ENCODE results near the gene OTX1. TPM values are rescaled to one million over a fixed set of nuclear protein-coding genes. Genes with fewer than 3 reads are reported as not detected.

The OTX1 gene
- total RNA-seq, 1 experiment from 2014 or later, result 13.1 TPM

DNA sequence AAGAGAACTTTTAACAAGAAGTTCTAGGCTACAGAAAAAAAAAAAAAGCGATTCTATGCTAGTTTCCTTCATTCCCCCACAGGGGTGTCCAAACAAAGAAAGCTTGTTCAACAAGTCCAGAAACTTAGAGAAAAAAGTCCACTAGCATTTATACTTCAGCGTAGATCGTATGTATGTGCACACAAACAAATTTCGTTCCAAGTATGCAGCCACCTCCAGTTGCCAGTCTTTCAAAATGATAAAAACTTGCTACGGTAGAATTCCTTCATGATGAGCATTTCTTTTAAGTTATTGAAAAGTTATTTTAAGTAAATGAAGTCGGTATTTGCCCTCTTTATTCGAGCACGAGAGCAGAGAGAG is 3.7 kb upstream of the OTX1 start:
- no peak overlapping the region for H3K4me3 ChIP-seq (replicated peaks in 1 of 2; ENCODE audit: low read depth in 1 of 2, low read length in 2 of 2)
- no peak overlapping the region for H2AFZ ChIP-seq (ENCODE audit: low read depth, low read length, poor library complexity, severe bottlenecking)
- BruUV-seq (replicated peaks), result no TSS peak

More for the DNA sequence above, 3.7 kb upstream of the OTX1 start:
- DNase-seq (ENCODE audit: low read depth, low spot score), result no peak
- no peak overlapping the region for H3K9ac ChIP-seq (ENCODE audit: low read length)
- peaks cover 13% of the 10 kb centered on the region; the same call in 1 of the 2 replicates for H3K79me2 ChIP-seq (ENCODE audit: insufficient read depth, low read length)
- ChIA-PET POLR2A (no interaction called here), RAD21 (ENCODE audit: low non-redundant PET in 1 of 2, low total read pairs in 2 of 2, uncharacterized antibody in 2 of 2, unreplicated experiment in 2 of 2) (no interaction called here), CTCF (no interaction called here)
- peaks cover 4 to 16% of the 10 kb centered on the region in 2 experiments; a peak in 2 of 4 replicates for H3K4me1 ChIP-seq (ENCODE audit: control insufficient read depth in 1 of 2, insufficient read depth in 2 of 2, low read length in 2 of 2)
- H3K9me2 ChIP-seq (ENCODE audit: insufficient read depth), result no peaks in the 10 kb centered on the region
- H3K36me3 ChIP-seq (ENCODE audit: control insufficient read depth in 1 of 2, insufficient read depth in 2 of 2, low read length in 2 of 2), result peaks cover 0 to 3% of the 10 kb centered on the region in 2 experiments; a peak in 1 of 4 replicates
- intact Hi-C loops (cut with micrococcal nuclease), result no loop called here
- H3K9me3 ChIP-seq (ENCODE audit: control insufficient read depth in 1 of 2, insufficient read depth in 1 of 2, low read depth in 1 of 2, low read length in 2 of 2), result no peaks in the 10 kb centered on the region
- H4K20me1 ChIP-seq (ENCODE audit: insufficient read depth), result no peaks in the 10 kb centered on the region
- TF ChIP-seq, protein P1, sequence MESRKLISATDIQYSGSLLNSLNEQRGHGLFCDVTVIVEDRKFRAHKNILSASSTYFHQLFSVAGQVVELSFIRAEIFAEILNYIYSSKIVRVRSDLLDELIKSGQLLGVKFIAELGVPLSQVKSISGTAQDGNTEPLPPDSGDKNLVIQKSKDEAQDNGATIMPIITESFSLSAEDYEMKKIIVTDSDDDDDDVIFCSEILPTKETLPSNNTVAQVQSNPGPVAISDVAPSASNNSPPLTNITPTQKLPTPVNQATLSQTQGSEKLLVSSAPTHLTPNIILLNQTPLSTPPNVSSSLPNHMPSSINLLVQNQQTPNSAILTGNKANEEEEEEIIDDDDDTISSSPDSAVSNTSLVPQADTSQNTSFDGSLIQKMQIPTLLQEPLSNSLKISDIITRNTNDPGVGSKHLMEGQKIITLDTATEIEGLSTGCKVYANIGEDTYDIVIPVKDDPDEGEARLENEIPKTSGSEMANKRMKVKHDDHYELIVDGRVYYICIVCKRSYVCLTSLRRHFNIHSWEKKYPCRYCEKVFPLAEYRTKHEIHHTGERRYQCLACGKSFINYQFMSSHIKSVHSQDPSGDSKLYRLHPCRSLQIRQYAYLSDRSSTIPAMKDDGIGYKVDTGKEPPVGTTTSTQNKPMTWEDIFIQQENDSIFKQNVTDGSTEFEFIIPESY (IDR thresholded peaks at IDR 0.05; ENCODE audit: extremely low read depth, insufficient replicate concordance, low read length), result no peak
- TF ChIP-seq, protein P2, sequence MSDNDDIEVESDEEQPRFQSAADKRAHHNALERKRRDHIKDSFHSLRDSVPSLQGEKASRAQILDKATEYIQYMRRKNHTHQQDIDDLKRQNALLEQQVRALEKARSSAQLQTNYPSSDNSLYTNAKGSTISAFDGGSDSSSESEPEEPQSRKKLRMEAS (IDR thresholded peaks at IDR 0.05), result no peak
- no peak for TF ChIP-seq CEBPB (IDR thresholded peaks at IDR 0.05; ENCODE audit: low read depth)
- TF ChIP-seq, protein P3, sequence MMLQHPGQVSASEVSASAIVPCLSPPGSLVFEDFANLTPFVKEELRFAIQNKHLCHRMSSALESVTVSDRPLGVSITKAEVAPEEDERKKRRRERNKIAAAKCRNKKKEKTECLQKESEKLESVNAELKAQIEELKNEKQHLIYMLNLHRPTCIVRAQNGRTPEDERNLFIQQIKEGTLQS (IDR thresholded peaks at IDR 0.05), result no peak
- no peak for TF ChIP-seq ZNF274 (IDR thresholded peaks at IDR 0.05; ENCODE audit: low read depth, low read length)
- TF ChIP-seq FOSL1 (IDR thresholded peaks at IDR 0.05; ENCODE audit: low read depth), result no peak
- TF ChIP-seq EGR1 (IDR thresholded peaks at IDR 0.05; ENCODE audit: low read depth), result no peak
- no peak for TF ChIP-seq YY1 (IDR thresholded peaks at IDR 0.05; ENCODE audit: extremely low read depth, insufficient replicate concordance, low read depth, low read length)
- no peak for TF ChIP-seq RAD21 (IDR thresholded peaks at IDR 0.05; ENCODE audit: low read depth)
- TF ChIP-seq EZH2phosphoT487 (IDR thresholded peaks at IDR 0.05; ENCODE audit: borderline replicate concordance), result no peak
- no peak for TF ChIP-seq EZH2 (IDR thresholded peaks at IDR 0.05)
- TF ChIP-seq CBX3 (IDR thresholded peaks at IDR 0.05; ENCODE audit: low read depth), result no peak
- no peak for TF ChIP-seq ELF1 (IDR thresholded peaks at IDR 0.05; ENCODE audit: borderline replicate concordance, low read depth)
- no peak for TF ChIP-seq ZFX (IDR thresholded peaks at IDR 0.05)
- no peak for TF ChIP-seq POLR2A (IDR thresholded peaks at IDR 0.05; ENCODE audit: borderline replicate concordance, extremely low read depth, insufficient read depth, insufficient read length)
- TF ChIP-seq SP1 (IDR thresholded peaks at IDR 0.05; ENCODE audit: low read depth), result no peak
- TF ChIP-seq, protein P4, sequence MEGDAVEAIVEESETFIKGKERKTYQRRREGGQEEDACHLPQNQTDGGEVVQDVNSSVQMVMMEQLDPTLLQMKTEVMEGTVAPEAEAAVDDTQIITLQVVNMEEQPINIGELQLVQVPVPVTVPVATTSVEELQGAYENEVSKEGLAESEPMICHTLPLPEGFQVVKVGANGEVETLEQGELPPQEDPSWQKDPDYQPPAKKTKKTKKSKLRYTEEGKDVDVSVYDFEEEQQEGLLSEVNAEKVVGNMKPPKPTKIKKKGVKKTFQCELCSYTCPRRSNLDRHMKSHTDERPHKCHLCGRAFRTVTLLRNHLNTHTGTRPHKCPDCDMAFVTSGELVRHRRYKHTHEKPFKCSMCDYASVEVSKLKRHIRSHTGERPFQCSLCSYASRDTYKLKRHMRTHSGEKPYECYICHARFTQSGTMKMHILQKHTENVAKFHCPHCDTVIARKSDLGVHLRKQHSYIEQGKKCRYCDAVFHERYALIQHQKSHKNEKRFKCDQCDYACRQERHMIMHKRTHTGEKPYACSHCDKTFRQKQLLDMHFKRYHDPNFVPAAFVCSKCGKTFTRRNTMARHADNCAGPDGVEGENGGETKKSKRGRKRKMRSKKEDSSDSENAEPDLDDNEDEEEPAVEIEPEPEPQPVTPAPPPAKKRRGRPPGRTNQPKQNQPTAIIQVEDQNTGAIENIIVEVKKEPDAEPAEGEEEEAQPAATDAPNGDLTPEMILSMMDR (IDR thresholded peaks at IDR 0.05 in 2 of 3, conservative IDR thresholded peaks at IDR 0.05 in 1 of 3; ENCODE audit: borderline replicate concordance in 1 of 3, insufficient read depth in 1 of 3, low read depth in 2 of 3, low read length in 2 of 3), result no peak
- TF ChIP-seq SIN3A (IDR thresholded peaks at IDR 0.05; ENCODE audit: low read depth), result no peak
- TF ChIP-seq JUND (IDR thresholded peaks at IDR 0.05), result no peak
- no peak for ATAC-seq
- H3K27me3 ChIP-seq (ENCODE audit: insufficient read depth, low read length), result no peaks in the 10 kb centered on the region
- no peak overlapping the region for H3K4me2 ChIP-seq (ENCODE audit: low read length)
- no peak overlapping the region for H3K27ac ChIP-seq (ENCODE audit: low read depth, low read length)
